ENCODE measurements around the gene PIGU. TPM values are rescaled to one million over a fixed set of nuclear protein-coding genes. Genes with fewer than 3 reads are reported as not detected.

PIGU gene
- total and polyA plus RNA-seq, 2 of the 13 experiments (the other 11 are each of a cell fraction or from before 2014, with no cell fraction given) = 45.5 to 231 TPM

DNA sequence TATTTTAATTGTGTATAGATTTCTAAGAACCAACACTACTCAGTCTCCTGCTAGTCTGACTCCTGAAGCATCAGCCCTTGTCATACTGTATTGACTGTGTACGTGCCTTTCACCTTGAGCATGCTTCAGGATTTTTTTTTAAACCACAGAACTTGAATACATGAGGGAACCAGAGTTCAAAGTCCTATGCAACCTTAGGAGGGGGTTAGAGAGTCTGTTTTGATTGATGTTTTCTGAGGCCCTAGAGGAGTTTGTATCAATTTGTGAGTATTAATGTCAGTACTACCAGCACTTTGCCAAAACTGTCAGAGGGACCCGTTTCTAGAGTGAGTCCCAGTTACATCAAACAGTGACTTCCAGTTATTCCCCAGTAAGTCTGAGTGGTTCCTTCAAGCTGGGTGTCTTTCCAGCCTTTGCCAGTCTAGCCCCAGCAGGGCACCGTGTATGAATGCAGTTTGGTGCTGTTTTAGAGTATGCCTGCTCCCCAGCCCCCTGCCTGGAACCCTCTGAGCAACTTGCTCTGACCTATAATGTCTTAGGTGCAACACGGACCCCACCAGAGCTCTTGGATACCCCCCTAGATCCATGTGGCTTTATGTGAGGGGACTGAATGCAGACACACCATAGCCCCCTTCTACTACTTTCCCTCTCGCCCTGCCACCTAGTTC is 35.8 kb upstream of the PIGU start (continued):
- TF ChIP-seq, protein P1, sequence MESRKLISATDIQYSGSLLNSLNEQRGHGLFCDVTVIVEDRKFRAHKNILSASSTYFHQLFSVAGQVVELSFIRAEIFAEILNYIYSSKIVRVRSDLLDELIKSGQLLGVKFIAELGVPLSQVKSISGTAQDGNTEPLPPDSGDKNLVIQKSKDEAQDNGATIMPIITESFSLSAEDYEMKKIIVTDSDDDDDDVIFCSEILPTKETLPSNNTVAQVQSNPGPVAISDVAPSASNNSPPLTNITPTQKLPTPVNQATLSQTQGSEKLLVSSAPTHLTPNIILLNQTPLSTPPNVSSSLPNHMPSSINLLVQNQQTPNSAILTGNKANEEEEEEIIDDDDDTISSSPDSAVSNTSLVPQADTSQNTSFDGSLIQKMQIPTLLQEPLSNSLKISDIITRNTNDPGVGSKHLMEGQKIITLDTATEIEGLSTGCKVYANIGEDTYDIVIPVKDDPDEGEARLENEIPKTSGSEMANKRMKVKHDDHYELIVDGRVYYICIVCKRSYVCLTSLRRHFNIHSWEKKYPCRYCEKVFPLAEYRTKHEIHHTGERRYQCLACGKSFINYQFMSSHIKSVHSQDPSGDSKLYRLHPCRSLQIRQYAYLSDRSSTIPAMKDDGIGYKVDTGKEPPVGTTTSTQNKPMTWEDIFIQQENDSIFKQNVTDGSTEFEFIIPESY (CRISPR knock-in tag; IDR thresholded peaks at IDR 0.05) = no peak
- TF ChIP-seq ZNF816 (CRISPR knock-in tag; IDR thresholded peaks at IDR 0.05; ENCODE audit: borderline replicate concordance) (no peak), NAIF1 (CRISPR knock-in tag; IDR thresholded peaks at IDR 0.05; ENCODE audit: borderline replicate concordance) (no peak), ZBTB20 (CRISPR knock-in tag; IDR thresholded peaks at IDR 0.05; ENCODE audit: borderline replicate concordance, low read depth) (no peak; the same call in 1 of the 2 replicates), MAFG (CRISPR knock-in tag; IDR thresholded peaks at IDR 0.05) (no peak), ZNF468 (CRISPR knock-in tag; IDR thresholded peaks at IDR 0.05) (0 out of 2 replicates have a peak, but pooled peaks have one; percentile 74), YY1 (IDR thresholded peaks at IDR 0.05; ENCODE audit: insufficient read depth, insufficient replicate concordance, low read depth, low read length) (no peak), TBX2 (CRISPR knock-in tag; IDR thresholded peaks at IDR 0.05; ENCODE audit: borderline replicate concordance) (peak; percentile 58; the same call in 1 of the 2 replicates), JUN (CRISPR knock-in tag; IDR thresholded peaks at IDR 0.05) (no peak), IRX3 (CRISPR knock-in tag; IDR thresholded peaks at IDR 0.05; ENCODE audit: borderline replicate concordance, low read depth) (no peak), MIXL1 (CRISPR knock-in tag; IDR thresholded peaks at IDR 0.05) (peak; percentile 89), FOXJ3 (CRISPR knock-in tag; IDR thresholded peaks at IDR 0.05; ENCODE audit: borderline replicate concordance) (0 out of 2 replicates have a peak, but pooled peaks have one; percentile 34), ZNF619 (CRISPR knock-in tag; IDR thresholded peaks at IDR 0.05) (no peak), SRSF9 (IDR thresholded peaks at IDR 0.05; ENCODE audit: borderline replicate concordance, insufficient read depth, low read depth, low read length, poor library complexity, severe bottlenecking) (no peak), JARID2 (CRISPR knock-in tag; IDR thresholded peaks at IDR 0.05; ENCODE audit: insufficient replicate concordance) (no peak)
- TF ChIP-seq, protein P2, sequence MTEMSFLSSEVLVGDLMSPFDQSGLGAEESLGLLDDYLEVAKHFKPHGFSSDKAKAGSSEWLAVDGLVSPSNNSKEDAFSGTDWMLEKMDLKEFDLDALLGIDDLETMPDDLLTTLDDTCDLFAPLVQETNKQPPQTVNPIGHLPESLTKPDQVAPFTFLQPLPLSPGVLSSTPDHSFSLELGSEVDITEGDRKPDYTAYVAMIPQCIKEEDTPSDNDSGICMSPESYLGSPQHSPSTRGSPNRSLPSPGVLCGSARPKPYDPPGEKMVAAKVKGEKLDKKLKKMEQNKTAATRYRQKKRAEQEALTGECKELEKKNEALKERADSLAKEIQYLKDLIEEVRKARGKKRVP (CRISPR knock-in tag; IDR thresholded peaks at IDR 0.05) = no peak
- TF ChIP-seq, protein P3, sequence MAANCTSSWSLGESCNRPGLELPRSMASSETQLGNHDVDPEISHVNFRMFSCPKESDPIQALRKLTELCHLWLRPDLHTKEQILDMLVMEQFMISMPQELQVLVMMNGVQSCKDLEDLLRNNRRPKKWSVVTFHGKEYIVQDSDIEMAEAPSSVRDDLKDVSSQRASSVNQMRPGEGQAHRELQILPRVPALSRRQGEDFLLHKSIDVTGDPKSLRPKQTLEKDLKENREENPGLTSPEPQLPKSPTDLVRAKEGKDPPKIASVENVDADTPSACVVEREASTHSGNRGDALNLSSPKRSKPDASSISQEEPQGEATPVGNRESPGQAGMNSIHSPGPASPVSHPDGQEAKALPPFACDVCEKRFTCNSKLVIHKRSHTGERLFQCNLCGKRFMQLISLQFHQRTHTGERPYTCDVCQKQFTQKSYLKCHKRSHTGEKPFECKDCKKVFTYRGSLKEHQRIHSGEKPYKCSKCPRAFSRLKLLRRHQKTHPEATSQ (CRISPR knock-in tag; IDR thresholded peaks at IDR 0.05; ENCODE audit: borderline replicate concordance) = no peak
- TF ChIP-seq, protein P4, sequence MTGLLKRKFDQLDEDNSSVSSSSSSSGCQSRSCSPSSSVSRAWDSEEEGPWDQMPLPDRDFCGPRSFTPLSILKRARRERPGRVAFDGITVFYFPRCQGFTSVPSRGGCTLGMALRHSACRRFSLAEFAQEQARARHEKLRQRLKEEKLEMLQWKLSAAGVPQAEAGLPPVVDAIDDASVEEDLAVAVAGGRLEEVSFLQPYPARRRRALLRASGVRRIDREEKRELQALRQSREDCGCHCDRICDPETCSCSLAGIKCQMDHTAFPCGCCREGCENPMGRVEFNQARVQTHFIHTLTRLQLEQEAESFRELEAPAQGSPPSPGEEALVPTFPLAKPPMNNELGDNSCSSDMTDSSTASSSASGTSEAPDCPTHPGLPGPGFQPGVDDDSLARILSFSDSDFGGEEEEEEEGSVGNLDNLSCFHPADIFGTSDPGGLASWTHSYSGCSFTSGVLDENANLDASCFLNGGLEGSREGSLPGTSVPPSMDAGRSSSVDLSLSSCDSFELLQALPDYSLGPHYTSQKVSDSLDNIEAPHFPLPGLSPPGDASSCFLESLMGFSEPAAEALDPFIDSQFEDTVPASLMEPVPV (CRISPR knock-in tag; IDR thresholded peaks at IDR 0.05) = no peak
- TF ChIP-seq, protein P5, sequence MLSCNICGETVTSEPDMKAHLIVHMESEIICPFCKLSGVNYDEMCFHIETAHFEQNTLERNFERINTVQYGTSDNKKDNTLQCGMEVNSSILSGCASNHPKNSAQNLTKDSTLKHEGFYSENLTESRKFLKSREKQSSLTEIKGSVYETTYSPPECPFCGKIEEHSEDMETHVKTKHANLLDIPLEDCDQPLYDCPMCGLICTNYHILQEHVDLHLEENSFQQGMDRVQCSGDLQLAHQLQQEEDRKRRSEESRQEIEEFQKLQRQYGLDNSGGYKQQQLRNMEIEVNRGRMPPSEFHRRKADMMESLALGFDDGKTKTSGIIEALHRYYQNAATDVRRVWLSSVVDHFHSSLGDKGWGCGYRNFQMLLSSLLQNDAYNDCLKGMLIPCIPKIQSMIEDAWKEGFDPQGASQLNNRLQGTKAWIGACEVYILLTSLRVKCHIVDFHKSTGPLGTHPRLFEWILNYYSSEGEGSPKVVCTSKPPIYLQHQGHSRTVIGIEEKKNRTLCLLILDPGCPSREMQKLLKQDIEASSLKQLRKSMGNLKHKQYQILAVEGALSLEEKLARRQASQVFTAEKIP (CRISPR knock-in tag; IDR thresholded peaks at IDR 0.05; ENCODE audit: borderline replicate concordance) = no peak
